PC-9 (cell line): ENCODE data around the gene GRIN3A.

Source experiments
- CTCF ChIP-seq: fragments of 200-600 bp; sonication (generic); conservative IDR thresholded peaks from 2 replicates; pipeline ENCODE4 v1.6.1; 2017; ENCODE audit warnings: mixed run types, antibody characterized with exemption, mild to moderate bottlenecking, moderate library complexity
- EZH2 ChIP-seq: fragments of 200-600 bp; sonication (generic); IDR thresholded peaks from 2 replicates; pipeline ENCODE4 v1.8.0; 2017; ENCODE audit warnings: antibody characterized with exemption, low read depth

DNA sequence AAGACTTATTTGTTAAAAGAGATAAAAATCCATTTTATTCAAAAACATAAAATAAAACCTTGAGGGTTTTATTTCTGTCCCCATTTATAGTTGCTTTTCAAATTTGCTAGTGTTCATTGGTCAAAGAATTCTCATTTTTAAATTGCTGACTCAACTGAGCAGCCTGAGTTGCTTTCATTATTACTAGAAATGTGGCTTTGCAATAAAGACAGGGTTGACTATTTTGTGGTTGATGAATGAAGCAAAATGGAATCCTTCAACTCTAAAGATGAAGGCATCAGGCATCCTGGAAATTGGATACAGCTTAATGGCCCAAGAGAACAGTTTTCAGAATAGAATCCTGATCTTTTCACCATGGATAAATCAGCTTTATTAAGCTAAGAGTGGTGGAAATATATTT is 119.7 kb downstream of the GRIN3A start:
- TF ChIP-seq CTCF (no peak), EZH2 (no peak)
